Measurements from ENCODE around the gene CCS.

- TF ChIP-seq CTCF (conservative IDR thresholded peaks at IDR 0.05 in 1 of 2, IDR thresholded peaks at IDR 0.05 in 1 of 2; ENCODE audit: low read depth in 1 of 2, low read length in 2 of 2): no peak
- no peak for TF ChIP-seq EZH2 (IDR thresholded peaks at IDR 0.05; ENCODE audit: low read length, missing control alignments)
Measured at GRCh38 chr11:66626382-66626781, 33.4 kb downstream of the CCS start.
